ENCODE measurements around the gene PSAPL1. TPM values are rescaled to one million over a fixed set of nuclear protein-coding genes. Genes with fewer than 3 reads are reported as not detected.

Gene PSAPL1
- total and polyA plus RNA-seq, 2 experiments from 2014 or later: not detected

DNA sequence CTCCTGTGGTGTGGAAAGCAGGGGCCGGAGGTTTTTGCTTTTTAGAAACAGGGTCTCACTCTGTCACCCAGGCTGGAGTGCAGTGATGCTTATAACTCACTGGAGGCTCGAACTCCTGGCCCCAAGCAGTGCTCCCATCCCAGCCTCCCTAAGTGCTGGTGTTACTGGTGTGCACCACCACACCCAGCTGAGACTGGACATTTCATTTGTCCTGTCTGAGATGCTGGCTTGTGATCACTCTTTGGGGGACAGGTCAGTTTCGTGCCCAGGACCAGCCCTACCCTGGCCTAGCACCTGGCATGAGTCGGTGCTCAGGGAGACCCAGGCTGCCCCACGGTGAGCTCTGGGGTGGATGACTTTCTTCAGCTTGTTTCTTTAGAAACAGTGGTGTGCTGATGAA lies 11.3 kb downstream of the PSAPL1 start:
- Histone ChIP-seq H3K9ac (no peak overlapping the region), H3K9me2 (ENCODE audit: insufficient read depth) (no peaks in the 10 kb centered on the region), H3K4me3 (no peak overlapping the region), H3F3A (ENCODE audit: insufficient read depth) (no peaks in the 10 kb centered on the region), H3K4me2 (ENCODE audit: unreplicated experiment) (no peak overlapping the region), H3K27me3 (replicated peaks; ENCODE audit: insufficient read depth) (peaks cover 3% of the 10 kb centered on the region; the same call in 1 of the 2 replicates), H3K79me2 (ENCODE audit: insufficient read depth) (no peaks in the 10 kb centered on the region), H2AFZ (no peak overlapping the region), H4K20me1 (ENCODE audit: insufficient read depth) (no peaks in the 10 kb centered on the region), H3K36me3 (ENCODE audit: low read depth) (no peaks in the 10 kb centered on the region), H3K4me1 (ENCODE audit: insufficient read depth) (no peaks in the 10 kb centered on the region), H3K9me3 (ENCODE audit: low read depth) (no peaks in the 10 kb centered on the region), H3K27ac (no peak overlapping the region)
- in situ Hi-C loops (cut with MboI): no loop called here
- no peak for DNase-seq
- 22 to 28% methylated on average over 5 of the region's 5 CpGs for WGBS, 2 experiments (ENCODE audit: low coverage in 1 of 2, low lambda C conversion rate in 2 of 2, missing lambda C conversion rate in 2 of 2)
- TF ChIP-seq EZH2phosphoT487 (IDR thresholded peaks at IDR 0.05; ENCODE audit: insufficient read depth, low read depth): no peak
- no peak for TF ChIP-seq EZH2 (IDR thresholded peaks at IDR 0.05; ENCODE audit: insufficient read depth, poor library complexity, severe bottlenecking)

DNA sequence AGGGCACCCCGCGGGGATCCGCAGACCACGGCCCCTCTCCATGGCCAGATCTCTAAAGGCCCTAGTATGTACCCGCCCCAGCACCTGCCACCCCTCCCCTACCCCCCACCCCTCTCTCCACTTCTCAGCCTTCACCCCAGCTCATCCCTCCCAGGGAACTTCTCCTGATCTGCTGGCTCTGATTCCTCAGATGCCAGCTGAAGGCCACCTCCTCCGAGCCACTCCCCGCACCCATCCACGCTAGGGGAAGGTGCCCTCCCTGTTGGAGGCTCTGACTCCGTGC lies 11.9 kb downstream of the PSAPL1 start:
- TF ChIP-seq EZH2 (IDR thresholded peaks at IDR 0.05; ENCODE audit: insufficient read depth, poor library complexity, severe bottlenecking) (no peak), EZH2phosphoT487 (IDR thresholded peaks at IDR 0.05; ENCODE audit: insufficient read depth, low read depth) (no peak)

DNA sequence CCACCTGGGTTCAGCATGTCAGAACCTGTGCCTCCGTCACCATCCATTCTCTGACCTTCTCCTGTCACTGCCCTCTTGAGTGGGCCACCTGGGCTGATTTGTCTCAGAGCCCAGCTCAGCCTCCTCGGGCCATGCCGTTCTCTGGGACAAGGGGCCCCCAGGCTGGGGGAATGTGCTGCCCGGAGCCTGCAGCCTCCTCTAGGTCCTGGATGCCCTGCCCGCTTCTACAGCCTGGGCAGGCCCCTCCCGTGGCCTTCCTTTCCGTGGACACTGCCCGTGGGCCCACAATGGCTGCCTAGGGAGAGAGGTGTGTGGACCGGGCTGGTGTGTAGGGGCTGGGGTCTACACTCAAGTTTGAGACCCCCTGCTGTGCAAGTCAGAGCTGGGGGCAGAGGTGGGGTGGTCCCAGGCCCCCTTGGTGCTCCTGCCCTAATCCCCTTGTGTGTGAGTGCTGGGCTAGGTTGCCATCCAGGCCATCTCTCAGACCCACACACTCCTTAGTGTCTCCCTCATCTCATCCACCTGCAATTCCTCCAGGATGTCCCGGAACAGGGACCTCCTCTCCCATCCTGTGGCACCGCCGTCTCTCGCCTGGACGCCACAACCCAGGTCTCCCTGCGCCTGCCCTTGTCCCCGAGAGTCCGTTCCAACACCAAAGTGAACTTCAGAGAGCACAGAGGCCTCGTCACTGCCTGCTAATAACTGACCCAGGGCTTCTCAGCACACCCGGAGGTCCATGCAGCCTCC lies 12.4 kb downstream of the PSAPL1 start:
- H3K4me1 ChIP-seq (ENCODE audit: insufficient read depth): no peaks in the 10 kb centered on the region
- no peaks in the 10 kb centered on the region for H3K9me2 ChIP-seq (ENCODE audit: insufficient read depth)
- H3F3A ChIP-seq (ENCODE audit: insufficient read depth): no peaks in the 10 kb centered on the region
- WGBS, 2 experiments (ENCODE audit: low coverage in 1 of 2, low lambda C conversion rate in 2 of 2, missing lambda C conversion rate in 2 of 2): 72 to 79% methylated on average over 18 to 19 of the region's 19 CpGs
- H3K9me3 ChIP-seq (ENCODE audit: low read depth): no peaks in the 10 kb centered on the region
- H3K36me3 ChIP-seq (ENCODE audit: low read depth): no peaks in the 10 kb centered on the region
- no peak overlapping the region for H3K27ac ChIP-seq
- H2AFZ ChIP-seq: no peak overlapping the region
- H3K79me2 ChIP-seq (ENCODE audit: insufficient read depth): no peaks in the 10 kb centered on the region
- in situ Hi-C loops (cut with MboI): no loop called here
- no peaks in the 10 kb centered on the region for H4K20me1 ChIP-seq (ENCODE audit: insufficient read depth)
- no peak overlapping the region for H3K4me2 ChIP-seq (ENCODE audit: unreplicated experiment)
- no peak overlapping the region for H3K9ac ChIP-seq
- no peak overlapping the region for H3K4me3 ChIP-seq
- no peak for TF ChIP-seq EZH2 (IDR thresholded peaks at IDR 0.05; ENCODE audit: insufficient read depth, poor library complexity, severe bottlenecking)
- TF ChIP-seq EZH2phosphoT487 (IDR thresholded peaks at IDR 0.05; ENCODE audit: insufficient read depth, low read depth): no peak
- no peak for DNase-seq
- peaks cover 3% of the 10 kb centered on the region; the same call in 1 of the 2 replicates for H3K27me3 ChIP-seq (replicated peaks; ENCODE audit: insufficient read depth)

More for the DNA sequence above, 11.9 kb downstream of the PSAPL1 start:
- H3K9me3 ChIP-seq (ENCODE audit: low read depth): no peaks in the 10 kb centered on the region
- no peaks in the 10 kb centered on the region for H3K36me3 ChIP-seq (ENCODE audit: low read depth)
- peaks cover 3% of the 10 kb centered on the region; the same call in 1 of the 2 replicates for H3K27me3 ChIP-seq (replicated peaks; ENCODE audit: insufficient read depth)
- H3K27ac ChIP-seq: no peak overlapping the region
- in situ Hi-C loops (cut with MboI): no loop called here
- WGBS, 2 experiments (ENCODE audit: low coverage in 1 of 2, low lambda C conversion rate in 2 of 2, missing lambda C conversion rate in 2 of 2): 76 to 78% methylated on average over 5 to 9 of the region's 9 CpGs
- no peak for DNase-seq
- H3K4me2 ChIP-seq (ENCODE audit: unreplicated experiment): no peak overlapping the region
- no peaks in the 10 kb centered on the region for H3K4me1 ChIP-seq (ENCODE audit: insufficient read depth)
- no peaks in the 10 kb centered on the region for H3K79me2 ChIP-seq (ENCODE audit: insufficient read depth)
- no peak overlapping the region for H3K9ac ChIP-seq
- no peaks in the 10 kb centered on the region for H3K9me2 ChIP-seq (ENCODE audit: insufficient read depth)
- no peaks in the 10 kb centered on the region for H3F3A ChIP-seq (ENCODE audit: insufficient read depth)
- H3K4me3 ChIP-seq: no peak overlapping the region
- H4K20me1 ChIP-seq (ENCODE audit: insufficient read depth): no peaks in the 10 kb centered on the region
- no peak overlapping the region for H2AFZ ChIP-seq

DNA sequence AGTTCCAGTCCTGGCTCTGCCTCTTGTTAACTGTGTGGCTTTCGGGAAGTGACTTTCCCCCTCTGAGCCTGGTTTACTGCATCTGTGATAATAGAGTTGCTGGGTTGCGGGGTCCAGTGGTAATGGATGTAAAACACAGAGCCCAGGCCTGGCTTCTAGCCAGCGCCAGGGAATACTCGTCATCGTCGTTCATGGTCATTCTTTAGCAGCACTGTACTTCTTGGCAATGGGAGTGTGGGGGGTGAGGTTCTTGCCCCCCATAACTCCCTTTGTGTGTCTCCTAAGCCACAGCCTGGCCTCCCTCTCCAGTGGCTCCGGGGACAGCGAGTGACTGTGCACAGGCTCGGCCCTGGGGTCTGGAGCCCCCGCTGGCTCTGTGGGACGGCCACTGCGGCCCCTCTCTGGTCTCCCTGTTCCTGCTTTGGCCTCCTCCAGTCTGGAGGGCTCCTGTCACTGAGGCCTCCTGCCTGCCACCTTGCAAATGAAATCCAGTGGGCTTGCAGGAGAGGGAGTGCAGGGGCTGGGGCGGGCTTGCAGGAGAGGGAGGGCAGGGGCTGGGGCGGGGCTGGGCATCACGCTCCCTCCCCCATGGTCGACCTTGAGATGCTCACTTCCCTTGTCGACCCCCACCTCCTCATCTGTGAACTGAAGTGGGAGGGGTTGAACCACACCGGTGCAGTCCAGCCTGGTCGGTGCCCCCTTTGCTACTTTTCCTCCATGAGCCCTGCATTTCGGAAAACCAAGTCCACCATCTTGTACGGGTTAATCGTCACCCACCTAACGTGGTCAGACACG lies 13.2 kb downstream of the PSAPL1 start:
- DNase-seq: no peak
- Histone ChIP-seq H3K27ac (no peak overlapping the region), H3K4me2 (ENCODE audit: unreplicated experiment) (no peak overlapping the region), H3K9ac (no peak overlapping the region), H3K4me3 (no peak overlapping the region), H3K79me2 (ENCODE audit: insufficient read depth) (no peaks in the 10 kb centered on the region), H3K27me3 (replicated peaks; ENCODE audit: insufficient read depth) (peaks cover 3% of the 10 kb centered on the region; the same call in 1 of the 2 replicates), H3F3A (ENCODE audit: insufficient read depth) (no peaks in the 10 kb centered on the region), H3K4me1 (ENCODE audit: insufficient read depth) (no peaks in the 10 kb centered on the region), H4K20me1 (ENCODE audit: insufficient read depth) (no peaks in the 10 kb centered on the region), H2AFZ (no peak overlapping the region), H3K9me2 (ENCODE audit: insufficient read depth) (no peaks in the 10 kb centered on the region), H3K9me3 (ENCODE audit: low read depth) (no peaks in the 10 kb centered on the region), H3K36me3 (ENCODE audit: low read depth) (no peaks in the 10 kb centered on the region)
- TF ChIP-seq EZH2 (IDR thresholded peaks at IDR 0.05; ENCODE audit: insufficient read depth, poor library complexity, severe bottlenecking) (no peak), EZH2phosphoT487 (IDR thresholded peaks at IDR 0.05; ENCODE audit: insufficient read depth, low read depth) (no peak)
- in situ Hi-C loops (cut with MboI): no loop called here
- WGBS, 2 experiments (ENCODE audit: low coverage in 1 of 2, low lambda C conversion rate in 2 of 2, missing lambda C conversion rate in 2 of 2): 70 to 74% methylated on average over 20 to 23 of the region's 24 CpGs
